Activated CD8-positive, alpha-beta memory T cell treated with anti-CD3 and anti-CD28 coated beads for 36 hours (primary cell): ENCODE results near the gene POLG. TPM values are rescaled to one million over a fixed set of nuclear protein-coding genes. Genes with fewer than 3 reads are reported as not detected.

Source experiments
- CTCF ChIA-PET: fragments of 350-600 bp; sonication (Branson Sonifier 250); formaldehyde crosslinking; loops from one replicate; lab custom pipeline; 2021; ENCODE audit warnings: antibody characterized with exemption; lab: Charles Lee
- POLR2A ChIA-PET: fragments of 350-600 bp; sonication (Branson Sonifier 250); formaldehyde crosslinking; loops from one replicate; lab custom pipeline; 2021; ENCODE audit warnings: antibody characterized with exemption; lab: Charles Lee
- total RNA-seq, 2 experiments: library from RNA; stranded (reverse); gene quantifications; one replicate each; pipeline ENCODE4 v1.2.3, GENCODE V29; 2021

The POLG gene
- total RNA-seq, 2 experiments from 2014 or later = 98.1 to 103 TPM

GRCh38 chr15:89361451-89362202, 27.0 kb upstream of the POLG start:
- CTCF ChIA-PET = interaction anchor here (1.0 to 5.6 kb wide), 4 partner anchors 45 to 68 kb away, joined by 3 to 80 read pairs (median 32); no protein-coding TSS in a partner anchor
- POLR2A ChIA-PET = interaction anchor here (0.5 kb wide), 1 partner anchor 52 kb away, joined by 3 read pairs; no protein-coding TSS in a partner anchor

- ChIA-PET POLR2A (no interaction called here), CTCF (interaction anchor here (1.5 to 5.6 kb wide), 10 partner anchors 8 to 111 kb away, joined by 4 to 80 read pairs (median 21); no protein-coding TSS in a partner anchor)
Measured at GRCh38 chr15:89360294-89360971, 25.8 kb upstream of the POLG start.

- POLR2A ChIA-PET = no interaction called here
- CTCF ChIA-PET = interaction anchor here (0.8 to 5.6 kb wide), 31 partner anchors 9 to 272 kb away, joined by 3 to 80 read pairs (median 10); partner anchors contain the start of genes ABHD2 and TICRR
Measured at GRCh38 chr15:89359471-89360293, 25.1 kb upstream of the POLG start.

DNA sequence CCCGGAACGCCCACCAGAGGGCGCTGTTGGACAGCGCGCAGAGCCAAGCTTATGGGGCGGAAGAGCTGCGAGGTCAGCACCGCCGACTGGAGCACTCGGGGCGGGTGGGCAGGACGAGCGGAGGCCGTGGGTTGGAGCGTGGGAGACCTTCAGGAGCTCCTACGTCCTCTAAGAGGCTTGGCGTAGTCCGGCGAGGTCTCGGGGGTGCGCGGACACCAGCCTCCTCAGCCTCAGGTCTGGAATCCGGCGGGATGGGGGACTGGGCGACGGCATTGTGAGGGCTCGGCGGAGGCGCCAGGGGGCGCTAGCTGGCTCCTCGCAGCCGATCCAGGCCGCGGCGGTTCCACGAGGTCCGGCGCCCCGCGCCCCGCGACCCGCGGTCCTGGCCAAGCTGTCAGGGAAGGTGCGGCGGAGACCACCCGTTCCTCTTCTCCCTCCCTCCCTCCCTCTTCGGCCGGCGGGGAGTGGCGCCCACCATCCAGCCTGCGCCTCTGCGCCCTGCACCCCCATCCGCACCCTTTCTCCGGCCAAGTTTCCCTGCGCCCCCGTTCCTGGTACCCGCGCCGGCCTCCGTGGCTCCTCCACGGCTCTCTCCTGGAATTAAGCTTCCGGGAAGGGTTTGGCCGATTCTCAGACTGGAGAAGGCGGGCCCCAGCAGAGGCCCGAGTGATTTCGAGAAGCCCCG, 24.3 kb upstream of the POLG start:
- POLR2A ChIA-PET = interaction anchor here (0.6 kb wide), 1 partner anchor 65 kb away, joined by 3 read pairs; no protein-coding TSS in a partner anchor
- CTCF ChIA-PET = interaction anchor here (0.6 to 5.6 kb wide), 40 partner anchors 8 to 271 kb away, joined by 3 to 80 read pairs (median 7); partner anchors contain the start of genes ABHD2, POLG and TICRR

- POLR2A ChIA-PET = interaction anchor here (0.6 kb wide), 1 partner anchor 65 kb away, joined by 3 read pairs; no protein-coding TSS in a partner anchor
- CTCF ChIA-PET = interaction anchor here (0.5 to 5.6 kb wide), 40 partner anchors 8 to 891 kb away, joined by 3 to 80 read pairs (median 7); partner anchors contain the start of genes ABHD2, POLG, TICRR and TTLL13
Measured at GRCh38 chr15:89358435-89358754, 23.8 kb upstream of the POLG start.

GRCh38 chr15:89356634-89357298, 22.1 kb upstream of the POLG start:
- ChIA-PET CTCF (interaction anchor here (0.5 to 4.6 kb wide), 9 partner anchors 9 to 562 kb away, joined by 3 to 59 read pairs (median 5); no protein-coding TSS in a partner anchor), POLR2A (no interaction called here)

DNA sequence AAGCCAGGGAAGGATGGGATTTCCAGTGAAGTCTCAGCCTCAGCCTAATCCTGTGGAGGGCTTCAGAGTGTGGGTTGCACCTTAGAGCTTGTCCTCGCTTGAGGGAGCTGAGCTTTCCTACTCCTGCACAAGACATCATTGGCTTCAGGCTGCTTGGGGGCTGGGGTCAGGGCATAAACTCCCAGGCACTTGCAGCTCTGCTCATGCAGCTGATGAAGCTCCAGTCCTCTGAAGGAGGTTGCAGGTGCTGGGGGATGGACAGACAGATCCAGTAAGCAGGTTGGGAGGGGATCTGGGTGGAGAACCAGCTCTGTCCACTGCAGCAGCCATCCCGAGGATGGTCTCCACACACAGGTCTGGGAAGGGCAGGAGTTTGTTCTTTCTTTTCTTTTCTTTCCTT, 19.4 kb upstream of the POLG start:
- CTCF ChIA-PET = no interaction called here
- POLR2A ChIA-PET = no interaction called here

- ChIA-PET POLR2A (no interaction called here), CTCF (no interaction called here)
Measured at GRCh38 chr15:89352476-89352875, 17.9 kb upstream of the POLG start.

GRCh38 chr15:89349206-89349558, 14.6 kb upstream of the POLG start:
- POLR2A ChIA-PET = no interaction called here
- CTCF ChIA-PET = interaction anchor here (1.3 kb wide), 1 partner anchor 81 kb away, joined by 3 read pairs; no protein-coding TSS in a partner anchor

DNA sequence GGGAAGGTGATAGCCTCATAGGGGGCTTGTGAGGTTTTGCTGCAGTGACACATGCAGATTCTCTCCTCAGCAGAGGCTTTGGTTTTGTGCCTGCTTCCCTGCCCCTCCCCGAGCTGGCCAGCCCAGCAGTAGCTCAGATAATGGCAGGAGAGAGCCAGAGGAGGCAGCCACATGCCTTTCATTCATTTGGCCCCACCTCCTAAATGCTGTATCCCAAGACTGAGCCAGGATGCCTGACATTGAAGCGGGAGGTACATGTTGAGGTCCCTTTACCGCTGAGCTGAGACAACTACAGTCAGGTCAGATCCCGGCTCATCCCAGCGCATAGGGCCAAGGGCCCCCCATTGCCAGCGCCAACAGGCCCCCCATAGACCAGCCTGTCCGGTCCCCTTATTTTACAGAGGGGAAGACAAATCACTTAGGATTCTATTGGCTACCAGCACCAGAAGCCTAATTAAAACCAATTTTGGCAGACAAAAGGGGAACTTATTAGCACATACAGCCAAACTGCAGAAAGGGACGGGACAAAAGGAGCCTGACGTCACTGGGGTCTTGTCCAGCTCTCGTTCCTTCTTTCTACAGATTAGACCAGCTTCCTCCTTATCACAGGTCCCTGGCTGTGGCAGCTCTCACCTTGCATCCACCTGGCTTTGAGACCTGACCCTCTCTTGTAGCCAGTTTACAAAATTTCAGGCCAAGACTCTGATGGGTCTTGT, 12.1 kb upstream of the POLG start:
- POLR2A ChIA-PET = no interaction called here

DNA sequence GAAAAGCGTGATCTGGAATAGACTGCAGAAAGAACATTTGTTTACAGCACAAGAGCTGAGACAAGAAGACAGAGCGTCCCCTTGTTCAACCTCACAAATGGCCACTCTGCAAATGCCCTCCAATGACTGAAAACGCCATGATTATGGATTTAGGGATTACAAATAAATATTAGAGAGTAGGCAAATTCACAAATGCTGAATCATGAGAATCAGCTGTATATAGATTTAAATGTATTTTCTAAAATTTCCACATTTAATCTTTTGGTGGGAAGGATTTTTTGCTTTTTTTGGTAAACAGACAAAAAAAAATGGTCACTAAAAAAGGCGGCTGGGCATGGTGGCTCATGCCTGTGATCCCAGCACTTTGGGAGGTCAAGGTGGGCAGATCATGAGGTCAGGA, 10.6 kb upstream of the POLG start:
- POLR2A ChIA-PET = interaction anchor here (0.6 kb wide), 1 partner anchor 79 kb away, joined by 6 read pairs; no protein-coding TSS in a partner anchor

More for the DNA sequence above, 12.1 kb upstream of the POLG start:
- CTCF ChIA-PET = interaction anchor here (1.1 to 2.7 kb wide), 3 partner anchors 10 to 14 kb away, joined by 3 to 14 read pairs (median 5); no protein-coding TSS in a partner anchor

DNA sequence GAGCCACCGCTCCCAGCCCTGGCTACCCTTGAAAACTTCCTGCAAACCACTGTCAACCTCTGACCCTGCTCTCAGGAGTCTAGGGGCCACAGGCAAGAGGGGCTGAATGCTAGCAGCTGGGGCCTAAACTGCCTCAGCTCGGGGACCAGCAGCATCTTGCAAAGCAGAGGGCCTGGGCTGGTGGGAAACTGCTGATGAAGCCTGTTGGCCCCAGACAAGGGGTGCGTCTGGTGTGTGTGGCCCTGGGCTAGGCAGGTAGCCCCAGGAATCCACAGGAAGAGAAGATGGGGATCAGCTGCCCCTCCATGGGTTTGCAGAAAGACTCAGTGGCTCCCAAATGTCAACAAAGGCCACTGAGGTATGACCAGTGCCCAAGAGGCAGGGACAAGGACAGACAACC, 8.2 kb upstream of the POLG start:
- ChIA-PET POLR2A (no interaction called here), CTCF (interaction anchor here (1.5 kb wide), 1 partner anchor 136 kb away, joined by 5 read pairs; no protein-coding TSS in a partner anchor)

More for the DNA sequence above, 10.6 kb upstream of the POLG start:
- CTCF ChIA-PET = interaction anchor here (1.3 to 1.4 kb wide), 2 partner anchors 11 to 13 kb away, joined by 5 read pairs; no protein-coding TSS in a partner anchor

- POLR2A ChIA-PET = no interaction called here
- CTCF ChIA-PET = no interaction called here
Measured at GRCh38 chr15:89341316-89342005, 6.8 kb upstream of the POLG start.

GRCh38 chr15:89340573-89340972, 5.9 kb upstream of the POLG start:
- POLR2A ChIA-PET = no interaction called here
- CTCF ChIA-PET = no interaction called here

GRCh38 chr15:89338036-89338435, 3.4 kb upstream of the POLG start:
- POLR2A ChIA-PET = no interaction called here

More at GRCh38 chr15:89338036-89338435, 3.4 kb upstream of the POLG start:
- CTCF ChIA-PET = interaction anchor here (3.5 kb wide), 1 partner anchor 21 kb away, joined by 20 read pairs; no protein-coding TSS in a partner anchor
